ENCODE measurements around the gene ARL5B.
"Not testable (repeated sequence)": the region's sequence is repeated elsewhere in the genome, so short reads cannot be mapped to it uniquely, and the experiment has no call there.

The ARL5B gene

GRCh38 chr10:18659125-18659818 lies at the start of gene ARL5B:
ARL5B (plus strand) TSS chr10:18659431; CDS start chr10:18659638, 207 bp downstream.
- DNase-seq, result peak; percentile 81

GRCh38 chr10:18610517-18610916 lies 48.7 kb upstream of the ARL5B start:
- DNase-seq, result no peak

- DNase-seq, result no peak
Observed at GRCh38 chr10:18611168-18611567, 48.1 kb upstream of the ARL5B start.

- DNase-seq, result no peak
Observed at GRCh38 chr10:18615618-18616017, 43.6 kb upstream of the ARL5B start.

GRCh38 chr10:18616337-18616736 lies 42.9 kb upstream of the ARL5B start:
- DNase-seq, result no peak

- DNase-seq, result peak; percentile 64
Observed at GRCh38 chr10:18619016-18619415, 40.2 kb upstream of the ARL5B start.

GRCh38 chr10:18620856-18621255 lies 38.4 kb upstream of the ARL5B start:
- no peak for DNase-seq

- DNase-seq, result not testable (repeated sequence)
Observed at GRCh38 chr10:18623671-18624070, 35.6 kb upstream of the ARL5B start.

- no peak for DNase-seq
Observed at GRCh38 chr10:18625886-18626285, 33.3 kb upstream of the ARL5B start.

GRCh38 chr10:18627452-18628018 lies 31.7 kb upstream of the ARL5B start:
- not testable (repeated sequence) for DNase-seq

GRCh38 chr10:18632500-18632899 lies 26.7 kb upstream of the ARL5B start:
- not testable (repeated sequence) for DNase-seq

- no peak for DNase-seq
Observed at GRCh38 chr10:18635995-18636394, 23.2 kb upstream of the ARL5B start.

GRCh38 chr10:18637400-18637799 lies 21.8 kb upstream of the ARL5B start:
- DNase-seq, result not testable (repeated sequence)

GRCh38 chr10:18639719-18640118 lies 19.5 kb upstream of the ARL5B start:
- not testable (repeated sequence) for DNase-seq

- DNase-seq, result no peak
Observed at GRCh38 chr10:18647151-18647550, 12.1 kb upstream of the ARL5B start.

GRCh38 chr10:18647945-18648344 lies 11.3 kb upstream of the ARL5B start:
- no peak for DNase-seq

GRCh38 chr10:18649364-18649959 lies 9.8 kb upstream of the ARL5B start:
- no peak for DNase-seq

GRCh38 chr10:18650404-18650997 lies 8.7 kb upstream of the ARL5B start:
- DNase-seq, result no peak

GRCh38 chr10:18651324-18652007 lies 7.8 kb upstream of the ARL5B start, which contains the start of gene NSUN6:
NSUN6 (minus strand) TSS chr10:18651587; CDS start chr10:18651203, 384 bp downstream.
- DNase-seq, result peak; percentile 21

- no peak for DNase-seq
Observed at GRCh38 chr10:18653112-18653511, 6.1 kb upstream of the ARL5B start.

GRCh38 chr10:18656724-18657123 lies 2.5 kb upstream of the ARL5B start:
- DNase-seq, result no peak

- no peak for DNase-seq
Observed at GRCh38 chr10:18658271-18659124, 733 bp upstream of the ARL5B start.
